Tibial artery (tissue), 4 donors: ENCODE data around the gene KLK3.

Source experiments
- DNase-seq, 2 donors: peaks; one replicate each; pipeline ENCODE4 v3.0.0-alpha.2; 2019
- H3K27ac ChIP-seq, 2 donors: fragments of 200-600 bp; sonication (generic) in 1 of 2; 1 replicate in 1 of 2; 2 replicates in 1 of 2; pipeline ENCODE4 v1.5.1; 2018 to 2019; ENCODE audit warnings: mild to moderate bottlenecking in 1 of 2
- H3K27me3 ChIP-seq, 2 donors: fragments of 200-600 bp; sonication (generic) in 1 of 2; one replicate each; pipeline versions ENCODE4 v1.5.1 to v1.6.0; 2016 to 2019
- H3K36me3 ChIP-seq, 3 donors: fragments of 200-600 bp; sonication (generic) in 2 of 3; one replicate each; pipeline ENCODE4 v1.5.1; 2016 to 2019; ENCODE audit warnings: mild to moderate bottlenecking in 2 of 3
- H3K4me1 ChIP-seq, 4 donors: fragments of 200-600 bp; sonication (generic) in 2 of 4; 1 replicate in 3 of 4; 2 replicates in 1 of 4; pipeline ENCODE4 v1.5.1; 2016 to 2019
- H3K4me3 ChIP-seq, 2 donors: fragments of 200-600 bp; sonication (generic) in 1 of 2; 1 replicate in 1 of 2; 2 replicates in 1 of 2; pipeline ENCODE4 v1.5.1; 2018 to 2019; ENCODE audit warnings: mild to moderate bottlenecking in 2 of 2
- H3K9me3 ChIP-seq, 3 donors: fragments of 200-600 bp; sonication (generic) in 1 of 3; one replicate each; pipeline ENCODE4 v1.5.1; 2016 to 2019
- CTCF ChIP-seq, 2 experiments: fragments of 200-600 bp in 1 of 2; fragments of 450-650 bp in 1 of 2; IDR thresholded peaks; one replicate each; pipeline ENCODE4 v1.5.1; 2017 to 2019; ENCODE audit warnings: antibody characterized with exemption in 2 of 2, mild to moderate bottlenecking in 1 of 2, moderate library complexity in 1 of 2
- intact Hi-C: fragments of 100-400 bp; cut with DNase I; formaldehyde crosslinking; loops from one replicate; pipeline ENCODE4 v1.15.0; 2023; ENCODE audit warnings: low total_unique reads

KLK3 gene

GRCh38 chr19:50837300-50837699 is 17.4 kb upstream of the KLK3 start:
- Histone ChIP-seq H3K27ac (no peak overlapping the region), H3K36me3 (no peaks in the 10 kb centered on the region), H3K4me3 (no peak overlapping the region), H3K27me3 (peaks cover 0 to 57% of the 10 kb centered on the region in 2 donors), H3K4me1 (peaks cover 0 to 12% (median 11%) of the 10 kb centered on the region in 4 donors), H3K9me3 (peaks cover 0 to under 1% (median 0%) of the 10 kb centered on the region in 3 donors)
- DNase-seq: no peak
- TF ChIP-seq CTCF (IDR thresholded peaks at IDR 0.05): no peak
- intact Hi-C loops: no loop called here

- Histone ChIP-seq H3K4me3 (no peak overlapping the region), H3K27me3 (peaks cover 0 to 53% of the 10 kb centered on the region in 2 donors), H3K9me3 (peaks cover 0 to 9% (median 0%) of the 10 kb centered on the region in 3 donors), H3K36me3 (no peaks in the 10 kb centered on the region), H3K27ac (no peak overlapping the region), H3K4me1 (peaks cover 0 to 12% (median 11%) of the 10 kb centered on the region in 4 donors)
- no peak for TF ChIP-seq CTCF (IDR thresholded peaks at IDR 0.05)
- no peak for DNase-seq
- intact Hi-C loops: no loop called here
Measured at GRCh38 chr19:50838239-50838638, 16.5 kb upstream of the KLK3 start.

GRCh38 chr19:50839712-50840655 is 14.7 kb upstream of the KLK3 start:
- H3K27ac ChIP-seq: no peak overlapping the region
- H3K4me1 ChIP-seq: peaks cover 0 to 12% (median 11%) of the 10 kb centered on the region in 4 donors
- intact Hi-C loops: no loop called here
- H3K27me3 ChIP-seq: peaks cover 0 to 39% of the 10 kb centered on the region in 2 donors
- no peaks in the 10 kb centered on the region for H3K36me3 ChIP-seq
- DNase-seq: peak in 1 of 2 donors; percentile 56
- H3K4me3 ChIP-seq: no peak overlapping the region
- H3K9me3 ChIP-seq: peaks cover 0 to 20% (median 12%) of the 10 kb centered on the region in 3 donors
- no peak for TF ChIP-seq CTCF (IDR thresholded peaks at IDR 0.05)

GRCh38 chr19:50842130-50842529 is 12.6 kb upstream of the KLK3 start:
- no peak for TF ChIP-seq CTCF (IDR thresholded peaks at IDR 0.05)
- intact Hi-C loops: no loop called here
- peaks cover 0 to 18% of the 10 kb centered on the region in 2 donors for H3K27me3 ChIP-seq
- H3K27ac ChIP-seq: no peak overlapping the region
- no peak for DNase-seq
- no peak overlapping the region for H3K4me3 ChIP-seq
- H3K9me3 ChIP-seq: peaks cover 0 to 20% (median 12%) of the 10 kb centered on the region in 3 donors
- no peaks in the 10 kb centered on the region for H3K4me1 ChIP-seq
- no peaks in the 10 kb centered on the region for H3K36me3 ChIP-seq

- Histone ChIP-seq H3K27ac (no peak overlapping the region), H3K36me3 (no peaks in the 10 kb centered on the region), H3K9me3 (peaks cover 0 to 20% (median 12%) of the 10 kb centered on the region in 3 donors), H3K4me1 (no peaks in the 10 kb centered on the region), H3K27me3 (peaks cover 0 to 9% of the 10 kb centered on the region in 2 donors), H3K4me3 (no peak overlapping the region)
- no peak for DNase-seq
- intact Hi-C loops: no loop called here
- no peak for TF ChIP-seq CTCF (IDR thresholded peaks at IDR 0.05)
Measured at GRCh38 chr19:50843205-50843604, 11.5 kb upstream of the KLK3 start.
